Measurements from ENCODE around the gene TMOD2.

- TF ChIP-seq CTCF (IDR thresholded peaks at IDR 0.05) = no peak
- no peak for TF ChIP-seq POLR2A (IDR thresholded peaks at IDR 0.05)
Measured at GRCh38 chr15:51802593-51802992, 51.2 kb downstream of the TMOD2 start.
